Keratinocyte (primary cell): ENCODE data around the gene S100A13.

Experiments
- CTCF ChIP-seq, 3 experiments: IDR thresholded peaks in 1 of 3; conservative IDR thresholded peaks in 1 of 3; optimal IDR thresholded peaks in 1 of 3; 2 replicates in 2 of 3; 3 replicates in 1 of 3; pipeline versions ENCODE3 to v1.5.1; 2011; ENCODE audit warnings: low read length in 3 of 3, mild to moderate bottlenecking in 3 of 3, moderate library complexity in 2 of 3, control low read depth in 1 of 3, inconsistent platforms in 1 of 3; ENCODE audit not compliant: insufficient read depth in 2 of 3; ENCODE audit errors: extremely low read depth in 1 of 3
- EZH2 ChIP-seq: IDR thresholded peaks from one replicate; pipeline ENCODE4 v1.6.1; 2012; ENCODE audit warnings: inconsistent platforms, mild to moderate bottlenecking, low read length, moderate library complexity

- TF ChIP-seq CTCF (optimal IDR thresholded peaks at IDR 0.05 in 1 of 3, IDR thresholded peaks at IDR 0.05 in 1 of 3, conservative IDR thresholded peaks at IDR 0.05 in 1 of 3; ENCODE audit: extremely low read depth in 1 of 3, insufficient read depth in 2 of 3, low read length in 3 of 3) (no peak), EZH2 (no peak)
These were observed 48.8 kb downstream of the S100A13 start for GRCh38 chr1:153578490-153578889.
